H9 (cell line): Measurements from ENCODE around the gene ITIH4. TPM values are rescaled to one million over a fixed set of nuclear protein-coding genes. Genes with fewer than 3 reads are reported as not detected.

Source experiments
- DNase-seq: peaks from one replicate; pipeline ENCODE4 v3.0.0-alpha.2; 2017
- H2AFZ ChIP-seq: one replicate; pipeline ENCODE4 v1.6.1; 2013; ENCODE audit warnings: mild to moderate bottlenecking, low read length, control low read depth, moderate library complexity
- H2AK5ac ChIP-seq: 2 replicates; pipeline ENCODE4 v1.6.1; 2013; ENCODE audit warnings: low read length, control low read depth, mixed read lengths; ENCODE audit not compliant: insufficient read length
- H2BK120ac ChIP-seq: one replicate; pipeline ENCODE4 v1.6.1; 2013; ENCODE audit warnings: low read depth, mild to moderate bottlenecking, low read length, control low read depth, inconsistent platforms; ENCODE audit not compliant: poor library complexity, severe bottlenecking
- H2BK12ac ChIP-seq: 2 replicates; pipeline ENCODE4 v1.6.1; 2013; ENCODE audit warnings: low read length, control low read depth, mixed read lengths, low read depth; ENCODE audit not compliant: insufficient read length
- H2BK15ac ChIP-seq: 2 replicates; pipeline ENCODE4 v1.6.1; 2013; ENCODE audit warnings: low read depth, low read length, control low read depth
- H2BK20ac ChIP-seq: one replicate; pipeline ENCODE4 v1.6.1; 2013; ENCODE audit warnings: low read depth, mild to moderate bottlenecking, low read length, control low read depth, inconsistent platforms; ENCODE audit not compliant: poor library complexity, severe bottlenecking
- H2BK5ac ChIP-seq: 2 replicates; pipeline ENCODE4 v1.6.1; 2013; ENCODE audit warnings: low read length, control low read depth, mixed read lengths; ENCODE audit not compliant: insufficient read length
- H3K14ac ChIP-seq: 2 replicates; pipeline ENCODE4 v1.6.1; 2013; ENCODE audit warnings: low read length, control low read depth; ENCODE audit not compliant: insufficient read depth
- H3K18ac ChIP-seq: 2 replicates; pipeline ENCODE4 v1.6.1; 2013; ENCODE audit warnings: low read depth, mild to moderate bottlenecking, mixed read lengths, low read length, control low read depth; ENCODE audit not compliant: insufficient read length
- H3K23ac ChIP-seq: 2 replicates; pipeline ENCODE4 v1.6.1; 2013; ENCODE audit warnings: low read length, control low read depth, mixed read lengths, low read depth; ENCODE audit not compliant: insufficient read length
- H3K23me2 ChIP-seq: 2 replicates; pipeline ENCODE4 v1.6.1; 2013; ENCODE audit warnings: low read depth, mild to moderate bottlenecking, mixed read lengths, low read length, control low read depth; ENCODE audit not compliant: insufficient read length, poor library complexity, severe bottlenecking
- H3K27ac ChIP-seq: 2 replicates; pipeline ENCODE4 v1.5.1; 2013; ENCODE audit warnings: low read length, control low read depth, mixed read lengths, low read depth; ENCODE audit not compliant: insufficient read length
- H3K27me3 ChIP-seq: 2 replicates; pipeline ENCODE4 v1.6.1; 2013; ENCODE audit warnings: low read length, control low read depth, inconsistent platforms; ENCODE audit not compliant: insufficient read depth
- H3K4ac ChIP-seq: 2 replicates; pipeline ENCODE4 v1.6.1; 2013; ENCODE audit warnings: low read depth, mild to moderate bottlenecking, control low read depth, inconsistent platforms, low read length, moderate library complexity
- H3K4me1 ChIP-seq: 2 replicates; pipeline ENCODE4 v1.6.1; 2013; ENCODE audit warnings: low read length, control low read depth, inconsistent platforms; ENCODE audit not compliant: insufficient read depth
- H3K4me2 ChIP-seq: 2 replicates; pipeline ENCODE4 v1.6.1; 2013; ENCODE audit warnings: low read length, control low read depth, mixed read lengths; ENCODE audit not compliant: insufficient read length, insufficient read depth
- H3K56ac ChIP-seq: 2 replicates; pipeline ENCODE4 v1.6.1; 2013; ENCODE audit warnings: low read depth, mild to moderate bottlenecking, mixed read lengths, low read length, control low read depth; ENCODE audit not compliant: insufficient read length
- H3K79me1 ChIP-seq: 2 replicates; pipeline ENCODE4 v1.6.1; 2013; ENCODE audit warnings: low read depth, mild to moderate bottlenecking, moderate library complexity, low read length, control low read depth, inconsistent platforms; ENCODE audit not compliant: insufficient read depth, poor library complexity, severe bottlenecking
- H3K79me2 ChIP-seq: 2 replicates; pipeline ENCODE4 v1.6.1; 2013; ENCODE audit warnings: low read length, control low read depth, inconsistent platforms; ENCODE audit not compliant: insufficient read depth
- H3K9ac ChIP-seq: 2 replicates; pipeline ENCODE4 v1.6.1; 2013; ENCODE audit warnings: low read length, control low read depth, mixed read lengths; ENCODE audit not compliant: insufficient read length; ENCODE audit errors: extremely low read depth
- H3K9me3 ChIP-seq: one replicate; pipeline ENCODE4 v1.6.1; 2013; ENCODE audit warnings: low read depth, low read length, inconsistent platforms; ENCODE audit not compliant: control insufficient read depth
- H3T11ph ChIP-seq: one replicate; pipeline ENCODE4 v1.6.1; 2013; ENCODE audit warnings: mild to moderate bottlenecking, low read length, control low read depth, inconsistent platforms
- H4K20me1 ChIP-seq: one replicate; pipeline ENCODE4 v1.6.1; 2013; ENCODE audit not compliant: control insufficient read depth, insufficient read length, insufficient read depth
- H4K5ac ChIP-seq: 2 replicates; pipeline ENCODE4 v1.6.1; 2013; ENCODE audit warnings: low read depth, mild to moderate bottlenecking, mixed read lengths, low read length, control low read depth; ENCODE audit not compliant: insufficient read length
- H4K8ac ChIP-seq: replicated peaks from 2 replicates; pipeline ENCODE4 v1.6.1; 2013; ENCODE audit warnings: low read length, control low read depth, mixed read lengths, low read depth; ENCODE audit not compliant: insufficient read length
- H4K91ac ChIP-seq: 2 replicates; pipeline ENCODE4 v1.6.1; 2013; ENCODE audit warnings: low read depth, mild to moderate bottlenecking, moderate library complexity, mixed read lengths, low read length, control low read depth; ENCODE audit not compliant: insufficient read length
- H3K27ac Mint-ChIP-seq, 3 experiments: 2 replicates in 2 of 3; 3 replicates in 1 of 3; pipeline ENCODE4 v1.8.0; 2020 to 2021; ENCODE audit warnings: mixed read lengths in 3 of 3, mild to moderate bottlenecking in 1 of 3, moderate library complexity in 1 of 3
- H3K27me3 Mint-ChIP-seq: 2 replicates; pipeline ENCODE4 v1.8.0; 2021; ENCODE audit warnings: low read depth, mild to moderate bottlenecking, moderate library complexity, mixed read lengths
- H3K36me3 Mint-ChIP-seq, 3 experiments: 2 replicates in 2 of 3; 3 replicates in 1 of 3; pipeline ENCODE4 v1.8.0; 2020 to 2021; ENCODE audit warnings: low read depth in 3 of 3, mixed read lengths in 3 of 3; ENCODE audit not compliant: insufficient read depth in 1 of 3
- H3K4me1 Mint-ChIP-seq, 2 experiments: 2 replicates each; pipeline ENCODE4 v1.8.0; 2020; ENCODE audit warnings: mixed read lengths in 2 of 2
- H3K4me3 Mint-ChIP-seq, 2 experiments: 2 replicates in 1 of 2; 3 replicates in 1 of 2; pipeline ENCODE4 v1.8.0; 2020 to 2021; ENCODE audit warnings: mild to moderate bottlenecking in 2 of 2, mixed read lengths in 2 of 2, moderate library complexity in 1 of 2
- H3K9me3 Mint-ChIP-seq, 2 experiments: 2 replicates in 1 of 2; 3 replicates in 1 of 2; pipeline ENCODE4 v1.8.0; 2020; ENCODE audit warnings: mild to moderate bottlenecking in 2 of 2, mixed read lengths in 2 of 2, moderate library complexity in 1 of 2
- CTCF ChIP-seq: fragments of 200-600 bp; sonication (generic); conservative IDR thresholded peaks from 3 replicates; pipeline ENCODE4 v1.8.0; 2021; ENCODE audit warnings: antibody characterized with exemption, mild to moderate bottlenecking
- WGBS: extraction: QIAGEN DNeasy Blood & Tissue Kit; methylation state at CpG from one replicate; pipeline ENCODE4 v1.1.7; 2013; ENCODE audit warnings: missing lambda C conversion rate, low lambda C conversion rate, mixed read lengths; ENCODE audit not compliant: insufficient read length; ENCODE audit errors: extremely low coverage; 5-methylcytosine and 5-hydroxymethylcytosine counted together
- total RNA-seq: library from RNA; stranded (reverse); gene quantifications from 2 replicates; pipeline ENCODE4 v1.2.1, GENCODE V29; 2021

The ITIH4 gene
- total RNA-seq, 1 experiment from 2014 or later, result 3.0 TPM

DNA sequence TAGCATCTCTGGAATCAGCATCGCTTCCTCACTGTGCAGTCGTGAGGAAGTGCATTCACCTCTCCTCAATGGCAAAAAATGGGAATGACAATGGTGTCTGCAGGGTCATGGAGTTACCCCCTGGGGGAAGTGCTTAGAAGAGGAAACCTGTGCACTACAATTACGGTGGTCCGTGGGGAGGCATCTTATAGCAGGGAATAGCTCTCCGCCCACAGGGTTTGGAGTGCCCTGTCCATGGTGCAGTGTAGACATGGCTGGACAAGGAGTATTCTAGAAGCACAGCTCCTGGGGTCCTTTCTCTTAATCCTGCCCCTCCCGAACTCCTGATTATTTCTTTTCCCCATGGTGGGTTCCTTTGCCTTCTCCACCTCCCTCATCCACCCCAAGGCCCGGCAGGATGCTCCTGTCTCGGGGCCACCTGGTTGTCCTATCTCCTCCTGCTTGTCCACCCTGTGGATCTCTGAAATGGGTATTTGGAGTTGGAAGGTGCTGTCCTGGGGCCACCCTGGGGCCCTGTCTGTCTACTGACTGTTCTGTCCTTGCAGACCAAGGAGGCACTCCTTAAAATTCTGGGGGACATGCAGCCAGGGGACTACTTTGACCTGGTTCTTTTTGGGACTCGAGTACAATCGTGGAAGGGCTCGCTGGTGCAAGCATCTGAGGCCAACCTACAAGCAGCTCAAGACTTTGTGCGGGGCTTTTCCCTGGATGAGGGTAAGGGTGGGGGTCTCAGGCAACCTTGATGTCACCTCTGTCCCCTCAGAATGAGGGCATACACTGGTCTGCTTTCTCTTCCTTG is 47.9 kb downstream of the ITIH4 start:
- H3K23ac ChIP-seq, result no peak overlapping the region
- no peaks in the 10 kb centered on the region for H3K79me2 ChIP-seq
- Mint-ChIP-seq H3K4me1 (peaks cover 12 to 13% of the 10 kb centered on the region in 2 experiments), H3K27ac (no peak overlapping the region; a peak in 2 of 7 replicates), H3K27me3 (peaks cover 4% of the 10 kb centered on the region), H3K36me3 (no peaks in the 10 kb centered on the region; a peak in 1 of 7 replicates), H3K4me3 (no peak overlapping the region), H3K9me3 (no peaks in the 10 kb centered on the region)
- no peak overlapping the region for H2BK120ac ChIP-seq
- no peak overlapping the region for H3T11ph ChIP-seq
- DNase-seq, result peak; percentile 27
- WGBS, result no CpG with 5 or more reads among the region's 12 CpGs
- no peaks in the 10 kb centered on the region for H3K23me2 ChIP-seq
- H3K79me1 ChIP-seq, result no peaks in the 10 kb centered on the region
- no peak overlapping the region for H3K4me2 ChIP-seq
- H4K8ac ChIP-seq, result no peak overlapping the region
- no peak overlapping the region for H2AK5ac ChIP-seq
- no peak overlapping the region for H4K91ac ChIP-seq
- H2BK12ac ChIP-seq, result no peak overlapping the region
- no peak overlapping the region for H3K56ac ChIP-seq
- H4K5ac ChIP-seq, result no peak overlapping the region
- no peak overlapping the region for H3K14ac ChIP-seq
- H3K4ac ChIP-seq, result no peak overlapping the region
- no peak overlapping the region for H2BK15ac ChIP-seq
- no peak overlapping the region for H2BK20ac ChIP-seq
- H3K27ac ChIP-seq, result no peak overlapping the region
- no peak overlapping the region for H3K18ac ChIP-seq
- TF ChIP-seq CTCF, result no peak
- no peak overlapping the region for H2BK5ac ChIP-seq
- H3K4me1 ChIP-seq, result peaks cover 3% of the 10 kb centered on the region
- H4K20me1 ChIP-seq, result no peaks in the 10 kb centered on the region
- H2AFZ ChIP-seq, result no peak overlapping the region
- no peak overlapping the region for H3K9ac ChIP-seq
- H3K27me3 ChIP-seq, result no peaks in the 10 kb centered on the region
- H3K9me3 ChIP-seq, result no peaks in the 10 kb centered on the region
